Pulmonary artery endothelial cell (primary cell): Measurements from ENCODE around the gene PLEKHA6. TPM values are rescaled to one million over a fixed set of nuclear protein-coding genes. Genes with fewer than 3 reads are reported as not detected.
A peak's percentile ranks its signal among the peaks of the same experiment; 100 is the strongest.

Experiments
- DNase-seq: peaks from one replicate; pipeline ENCODE4 v3.0.0-alpha.2; 2011; ENCODE audit warnings: low read depth, low spot score
- total RNA-seq: library from RNA; depleted of rRNA; stranded (reverse); fragments of >200 nt; gene quantifications from 2 replicates; pipeline ENCODE4 v1.2.3, GENCODE V29; 2014

Gene PLEKHA6
- total RNA-seq, 1 donor from 2014 or later: 5.7 TPM

- DNase-seq: peak; percentile 32
Measured at GRCh38 chr1:204213668-204214662, 145.8 kb downstream of the PLEKHA6 start, which contains the start of gene GOLT1A. Gene GOLT1A (minus strand): TSS chr1:204213988. CDS start chr1:204213906, 82 bp downstream.

DNA sequence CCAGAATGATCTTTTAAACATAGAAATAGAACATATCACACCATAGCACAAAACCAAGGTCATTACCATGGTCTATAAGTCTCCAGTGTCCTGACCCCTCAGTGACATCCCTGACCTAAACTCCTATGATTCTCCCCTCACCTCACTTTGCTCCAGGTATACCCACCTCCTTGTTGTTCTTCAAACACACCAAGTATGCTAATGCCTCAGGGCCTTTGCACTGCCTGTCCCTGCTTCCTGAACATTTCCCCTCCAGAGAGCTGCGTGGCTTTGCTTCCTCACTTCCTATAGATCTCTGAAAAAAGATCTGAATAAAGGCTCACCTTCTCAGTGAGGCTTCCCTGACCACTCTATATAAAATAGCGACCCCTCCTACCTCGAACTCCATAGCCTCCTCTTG lies 147.0 kb downstream of the PLEKHA6 start:
- no peak for DNase-seq

DNA sequence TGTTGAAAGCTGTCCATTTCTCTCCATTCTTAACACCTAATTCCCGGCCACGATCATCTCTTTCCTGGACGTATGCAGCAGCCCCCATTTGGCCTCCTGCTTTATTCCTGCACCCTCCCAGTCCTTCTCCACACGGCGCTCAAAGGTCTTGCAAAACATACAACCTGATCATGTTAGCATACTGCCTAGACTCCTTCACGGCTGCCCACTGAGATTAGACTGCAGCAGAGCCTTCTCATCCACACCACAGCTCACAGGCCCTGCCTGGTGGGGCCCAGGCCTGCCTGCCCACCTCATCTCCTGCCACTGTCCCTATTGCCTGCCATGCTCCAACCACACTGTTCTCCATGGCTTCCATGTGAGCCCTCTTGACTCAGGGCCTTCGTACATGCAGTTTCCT lies 148.7 kb downstream of the PLEKHA6 start:
- no peak for DNase-seq

- no peak for DNase-seq
Measured at GRCh38 chr1:204207136-204207616, 152.6 kb downstream of the PLEKHA6 start.

DNA sequence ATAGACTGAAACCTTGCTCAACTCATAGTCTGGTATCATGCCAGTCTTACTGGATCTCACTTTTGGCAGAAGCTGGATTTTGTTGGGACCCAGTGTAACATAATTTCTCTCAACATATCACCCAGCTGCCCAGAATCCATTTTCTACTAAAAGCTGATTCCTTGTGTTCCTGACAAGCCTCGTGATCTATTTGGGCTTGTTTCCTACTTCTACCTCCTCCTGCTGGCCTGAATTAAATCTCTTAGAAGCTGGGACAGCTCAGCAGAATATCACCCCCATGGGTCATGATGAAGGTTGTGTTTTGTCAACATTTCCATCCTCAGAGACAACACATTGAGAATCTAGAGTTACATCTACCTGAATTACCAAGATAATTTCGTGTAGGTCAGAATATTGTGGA lies 153.6 kb downstream of the PLEKHA6 start:
- DNase-seq: peak; percentile 11

- no peak for DNase-seq
Measured at GRCh38 chr1:204205486-204205885, 154.2 kb downstream of the PLEKHA6 start.

GRCh38 chr1:204204944-204205343 lies 154.8 kb downstream of the PLEKHA6 start:
- DNase-seq: no peak

DNA sequence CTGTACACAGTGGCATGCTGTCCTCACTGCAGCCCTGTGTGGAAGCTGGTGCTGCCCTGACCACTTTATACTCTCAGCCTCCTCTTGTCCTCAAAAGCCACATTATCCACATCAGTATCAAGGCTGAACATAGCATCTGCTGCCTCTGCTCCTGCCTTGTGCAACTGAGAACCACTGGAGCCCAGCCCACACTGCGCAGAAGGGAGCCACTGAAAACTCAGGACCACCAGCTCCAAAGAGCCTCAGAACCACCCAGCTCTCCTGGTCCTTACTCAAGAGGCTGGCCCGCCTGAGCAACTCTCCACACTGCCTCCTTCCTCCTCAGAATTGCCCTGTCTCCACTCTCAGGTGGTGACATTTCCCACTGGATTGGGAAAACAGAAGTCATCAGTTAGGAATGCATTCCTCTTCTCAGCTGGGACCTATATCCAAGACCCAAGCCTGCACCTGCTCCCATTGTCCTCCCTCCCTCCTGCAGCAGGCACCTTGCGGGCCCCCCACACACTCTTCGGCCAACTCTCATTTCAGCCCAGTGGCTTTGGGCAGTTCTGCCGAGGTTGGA lies 156.4 kb downstream of the PLEKHA6 start:
- DNase-seq: no peak

GRCh38 chr1:204202481-204202880 lies 157.2 kb downstream of the PLEKHA6 start:
- DNase-seq: no peak

- DNase-seq: no peak
Measured at GRCh38 chr1:204201348-204202040, 158.2 kb downstream of the PLEKHA6 start.

GRCh38 chr1:204199579-204199978 lies 160.2 kb downstream of the PLEKHA6 start:
- DNase-seq: no peak

GRCh38 chr1:204198348-204199340 lies 161.1 kb downstream of the PLEKHA6 start:
- peak; percentile 70 for DNase-seq

GRCh38 chr1:204197068-204197467 lies 162.7 kb downstream of the PLEKHA6 start:
- DNase-seq: no peak

GRCh38 chr1:204196068-204196795 lies 163.5 kb downstream of the PLEKHA6 start, which contains the start of gene KISS1:
Gene KISS1 (minus strand): TSS chr1:204196491. CDS start chr1:204192876, 3,615 bp downstream.
- no peak for DNase-seq

GRCh38 chr1:204194771-204195170 lies 165.0 kb downstream of the PLEKHA6 start:
- no peak for DNase-seq

DNA sequence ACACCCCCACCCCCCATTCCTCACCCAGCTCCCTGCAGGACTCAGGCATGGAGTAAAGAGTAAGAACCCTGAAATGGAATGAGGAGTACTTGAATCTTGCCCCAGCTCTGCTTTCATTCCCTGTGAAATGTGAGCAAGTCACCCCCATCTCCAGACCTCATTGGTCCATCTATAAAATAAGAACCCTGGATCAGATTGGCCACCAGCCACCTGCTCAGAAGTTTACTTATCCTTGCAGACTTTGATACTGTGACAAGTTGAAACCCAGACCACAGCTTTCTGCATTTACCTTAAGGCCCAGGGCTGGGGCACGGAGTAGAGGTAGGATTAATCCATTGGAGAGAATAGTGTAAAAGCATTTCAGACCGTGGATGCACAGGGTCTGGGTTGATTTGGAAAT lies 165.6 kb downstream of the PLEKHA6 start:
- DNase-seq: no peak

DNA sequence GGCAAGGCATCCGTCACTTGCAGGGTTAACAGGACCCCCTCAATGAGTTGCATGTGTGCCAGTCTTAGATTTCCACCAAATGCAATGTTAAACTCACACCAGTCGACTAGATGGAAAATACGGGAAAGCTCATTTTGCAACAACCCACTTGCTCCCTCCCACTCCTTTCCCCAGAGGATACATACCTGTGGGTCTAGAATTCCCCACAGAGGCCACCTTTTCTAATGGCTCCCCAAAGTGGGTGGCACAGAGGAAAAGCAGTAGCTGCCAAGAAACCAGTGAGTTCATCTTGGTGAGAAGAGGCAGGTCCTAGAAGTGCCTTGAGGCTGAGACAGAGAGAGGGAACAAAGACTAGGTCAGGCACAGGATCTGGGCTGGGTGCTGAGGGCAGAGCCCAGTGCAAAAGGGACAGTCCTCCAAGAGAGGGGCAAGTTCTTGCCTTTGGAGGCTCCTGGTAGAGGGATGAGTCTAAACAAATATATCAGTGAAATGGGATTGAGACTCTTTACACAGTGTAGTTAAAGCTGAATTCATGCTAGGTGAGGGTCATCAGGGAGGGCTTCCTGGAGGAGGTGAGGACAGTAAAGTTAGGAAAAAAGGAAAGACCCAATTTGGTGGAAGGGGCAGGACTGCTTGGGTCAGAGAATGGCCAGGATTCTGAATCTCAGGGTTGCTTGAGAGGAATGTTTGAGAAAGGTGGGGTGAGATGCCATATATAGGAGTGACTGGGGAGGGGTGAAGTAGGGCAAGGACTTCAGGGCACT lies 167.0 kb downstream of the PLEKHA6 start:
- no peak for DNase-seq

DNA sequence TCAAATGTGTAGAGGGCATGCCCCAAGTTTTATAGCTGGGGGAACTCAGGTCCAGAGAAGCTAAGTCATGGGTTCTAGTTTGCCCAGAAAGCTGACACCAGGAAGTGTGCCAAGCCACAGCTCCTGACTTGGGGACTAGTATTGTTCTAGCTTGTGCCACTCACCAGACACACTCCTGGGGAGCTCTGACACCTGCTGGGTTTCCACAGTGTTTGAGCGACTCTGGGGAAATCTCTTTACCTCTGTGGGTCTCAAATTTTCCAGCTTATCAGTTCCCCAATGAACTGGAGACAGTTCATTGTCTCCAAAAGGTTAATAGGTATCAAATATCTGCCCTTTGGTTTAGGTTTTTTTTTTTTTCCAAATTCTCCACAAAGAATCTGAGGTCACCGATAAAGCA lies 167.7 kb downstream of the PLEKHA6 start:
- no peak for DNase-seq

- no peak for DNase-seq
Measured at GRCh38 chr1:204191456-204191855, 168.3 kb downstream of the PLEKHA6 start.
